ENCODE measurements around the gene TPST2. TPM values are rescaled to one million over a fixed set of nuclear protein-coding genes. Genes with fewer than 3 reads are reported as not detected.

The TPST2 gene
- total RNA-seq, 1 experiment from 2014 or later: 50.1 TPM

- Mint-ChIP-seq H3K4me1 (peaks cover 70 to 78% of the 10 kb centered on the region in 2 experiments), H3K27me3 (ENCODE audit: low read depth) (no peaks in the 10 kb centered on the region), H3K9me3 (no peaks in the 10 kb centered on the region), H3K4me3 (no peak overlapping the region), H3K36me3 (ENCODE audit: insufficient read depth in 1 of 3, low read depth in 3 of 3) (peaks cover 18 to 34% (median 23%) of the 10 kb centered on the region in 3 experiments; a peak in 6 of 7 replicates), H3K27ac (no peak overlapping the region)
- Histone ChIP-seq H2BK5ac (ENCODE audit: insufficient read length, low read length) (no peak overlapping the region), H4K91ac (ENCODE audit: insufficient read length, low read depth, low read length) (no peak overlapping the region), H3T11ph (ENCODE audit: low read length) (no peak overlapping the region), H3K9ac (ENCODE audit: extremely low read depth, insufficient read length, low read length) (no peak overlapping the region), H2AFZ (ENCODE audit: low read length) (no peak overlapping the region), H2BK120ac (ENCODE audit: low read depth, low read length, poor library complexity, severe bottlenecking) (no peak overlapping the region), H3K56ac (ENCODE audit: insufficient read length, low read depth, low read length) (no peak overlapping the region), H3K27ac (ENCODE audit: insufficient read length, low read depth, low read length) (no peak overlapping the region), H3K4ac (ENCODE audit: low read depth, low read length) (no peak overlapping the region), H3K4me2 (ENCODE audit: insufficient read depth, insufficient read length, low read length) (no peak overlapping the region), H3K14ac (ENCODE audit: insufficient read depth, low read length) (no peak overlapping the region), H3K79me1 (ENCODE audit: insufficient read depth, low read depth, low read length, poor library complexity, severe bottlenecking) (peaks cover 8% of the 10 kb centered on the region), H2AK5ac (ENCODE audit: insufficient read length, low read length) (no peak overlapping the region), H3K18ac (ENCODE audit: insufficient read length, low read depth, low read length) (no peak overlapping the region), H2BK20ac (ENCODE audit: low read depth, low read length, poor library complexity, severe bottlenecking) (no peak overlapping the region), H2BK15ac (ENCODE audit: low read depth, low read length) (no peak overlapping the region), H3K27me3 (ENCODE audit: insufficient read depth, low read length) (no peaks in the 10 kb centered on the region), H3K79me2 (ENCODE audit: insufficient read depth, low read length) (peaks cover 43% of the 10 kb centered on the region; the same call in 1 of the 2 replicates), H3K4me1 (ENCODE audit: insufficient read depth, low read length) (peaks cover 24% of the 10 kb centered on the region; the same call in 1 of the 2 replicates), H3K23me2 (ENCODE audit: insufficient read length, low read depth, low read length, poor library complexity, severe bottlenecking) (no peaks in the 10 kb centered on the region), H2BK12ac (ENCODE audit: insufficient read length, low read depth, low read length) (no peak overlapping the region), H3K23ac (ENCODE audit: insufficient read length, low read depth, low read length) (no peak overlapping the region), H3K9me3 (ENCODE audit: control insufficient read depth, low read depth, low read length) (no peaks in the 10 kb centered on the region), H4K20me1 (ENCODE audit: control insufficient read depth, insufficient read depth, insufficient read length) (peaks cover 2% of the 10 kb centered on the region), H4K5ac (ENCODE audit: insufficient read length, low read depth, low read length) (no peak overlapping the region), H4K8ac (replicated peaks; ENCODE audit: insufficient read length, low read depth, low read length) (no peak overlapping the region)
- no peak for DNase-seq
- WGBS (ENCODE audit: extremely low coverage, insufficient read length, low lambda C conversion rate): no CpG with 5 or more reads among the region's 7 CpGs
- no peak for TF ChIP-seq CTCF (conservative IDR thresholded peaks at IDR 0.05)
Measured at GRCh38 chr22:26577081-26577480, 12.9 kb downstream of the TPST2 start.

Measured in H9 (cell line).